ENCODE data around the gene MCM9.

- no peak for TF ChIP-seq CEBPB (IDR thresholded peaks at IDR 0.05; ENCODE audit: low read depth, low read length)
- no peak for TF ChIP-seq CTCF (conservative IDR thresholded peaks at IDR 0.05; ENCODE audit: low read depth, low read length)
- TF ChIP-seq RFX5 (IDR thresholded peaks at IDR 0.05; ENCODE audit: low read depth, low read length) = no peak
- no peak for TF ChIP-seq MXI1 (IDR thresholded peaks at IDR 0.05; ENCODE audit: borderline replicate concordance, low read depth, low read length)
- TF ChIP-seq POLR2A (IDR thresholded peaks at IDR 0.05; ENCODE audit: low read depth, low read length) = no peak
- TF ChIP-seq RAD21 (IDR thresholded peaks at IDR 0.05; ENCODE audit: low read length) = no peak
Observed at GRCh38 chr6:118869350-118869749, 65.6 kb downstream of the MCM9 start.

Measured in IMR-90 (cell line).